Occipital lobe (tissue), 2 donors: ENCODE results near the gene KAZALD1. TPM values are rescaled to one million over a fixed set of nuclear protein-coding genes. Genes with fewer than 3 reads are reported as not detected.
A peak's percentile ranks its signal among the peaks of the same experiment; 100 is the strongest.

Source experiments
- DNase-seq: peaks from one replicate; lab custom pipeline; 2025; lab: John Stamatoyannopoulos, UW
- total RNA-seq: library from RNA; depleted of rRNA; stranded (reverse); fragments of >200 nt; gene quantifications from one replicate; pipeline ENCODE4 v1.2.3, GENCODE V29; 2014

The KAZALD1 gene
- total RNA-seq, 1 donor from 2014 or later: 1.4 TPM

GRCh38 chr10:101047961-101048892 lies 13.6 kb upstream of the KAZALD1 start:
- DNase-seq: no peak

GRCh38 chr10:101050208-101051069 lies 11.3 kb upstream of the KAZALD1 start:
- no peak for DNase-seq

DNA sequence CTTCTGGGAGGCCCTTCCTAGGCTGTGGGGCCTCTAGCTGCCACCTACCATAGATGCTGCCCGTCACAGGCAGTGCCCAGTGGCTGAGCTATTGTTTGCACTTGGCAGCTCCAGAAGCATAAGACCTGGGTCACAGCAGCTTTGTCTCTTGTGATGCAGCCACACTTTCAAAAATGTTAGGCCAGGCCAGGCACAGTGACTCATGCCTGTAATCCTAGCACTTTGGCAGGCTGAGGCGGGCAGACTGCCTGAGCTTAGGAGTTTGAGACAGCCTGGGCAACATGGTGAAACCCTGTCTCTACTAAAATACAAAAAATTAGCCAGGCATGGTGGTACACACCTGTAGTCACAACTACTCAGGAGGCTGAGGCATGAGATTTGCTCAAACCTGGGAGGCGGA lies 9.5 kb upstream of the KAZALD1 start:
- DNase-seq: no peak

GRCh38 chr10:101053516-101053915 lies 8.3 kb upstream of the KAZALD1 start:
- DNase-seq: no peak

GRCh38 chr10:101054351-101054750 lies 7.4 kb upstream of the KAZALD1 start:
- no peak for DNase-seq

GRCh38 chr10:101054876-101055275 lies 6.9 kb upstream of the KAZALD1 start:
- DNase-seq: no peak

- no peak for DNase-seq
Observed at GRCh38 chr10:101055411-101055810, 6.4 kb upstream of the KAZALD1 start.

- no peak for DNase-seq
Observed at GRCh38 chr10:101056365-101057151, 5.2 kb upstream of the KAZALD1 start.

- DNase-seq: peak; percentile 54
Observed at GRCh38 chr10:101060036-101060950, 1.5 kb upstream of the KAZALD1 start.

- DNase-seq: peak; percentile 78
Observed at GRCh38 chr10:101060951-101061623, 702 bp upstream of the KAZALD1 start.

DNA sequence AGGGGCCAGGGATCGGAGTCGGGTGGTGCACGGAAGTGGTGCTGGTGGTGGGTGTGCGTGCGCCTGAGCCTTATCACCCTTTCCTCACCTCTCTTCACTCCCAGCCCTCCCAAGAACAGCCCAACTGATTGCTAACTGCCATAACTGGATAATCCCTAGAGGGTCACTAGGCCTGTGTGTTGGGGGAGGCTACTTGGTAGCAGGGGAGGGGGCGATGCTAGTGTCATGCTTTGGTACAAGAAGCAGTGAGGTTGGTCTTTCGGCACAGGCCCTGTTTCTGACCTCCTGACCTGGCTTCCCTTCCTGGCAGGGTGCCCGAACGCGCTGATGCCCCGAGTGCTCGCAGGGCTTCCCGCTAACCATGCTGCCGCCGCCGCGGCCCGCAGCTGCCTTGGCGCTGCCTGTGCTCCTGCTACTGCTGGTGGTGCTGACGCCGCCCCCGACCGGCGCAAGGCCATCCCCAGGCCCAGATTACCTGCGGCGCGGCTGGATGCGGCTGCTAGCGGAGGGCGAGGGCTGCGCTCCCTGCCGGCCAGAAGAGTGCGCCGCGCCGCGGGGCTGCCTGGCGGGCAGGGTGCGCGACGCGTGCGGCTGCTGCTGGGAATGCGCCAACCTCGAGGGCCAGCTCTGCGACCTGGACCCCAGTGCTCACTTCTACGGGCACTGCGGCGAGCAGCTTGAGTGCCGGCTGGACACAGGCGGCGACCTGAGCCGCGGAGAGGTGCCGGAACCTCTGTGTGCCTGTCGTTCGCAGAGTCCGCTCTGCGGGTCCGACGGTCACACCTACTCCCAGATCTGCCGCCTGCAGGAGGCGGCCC lies 652 bp downstream of the KAZALD1 start:
- no peak for DNase-seq

DNA sequence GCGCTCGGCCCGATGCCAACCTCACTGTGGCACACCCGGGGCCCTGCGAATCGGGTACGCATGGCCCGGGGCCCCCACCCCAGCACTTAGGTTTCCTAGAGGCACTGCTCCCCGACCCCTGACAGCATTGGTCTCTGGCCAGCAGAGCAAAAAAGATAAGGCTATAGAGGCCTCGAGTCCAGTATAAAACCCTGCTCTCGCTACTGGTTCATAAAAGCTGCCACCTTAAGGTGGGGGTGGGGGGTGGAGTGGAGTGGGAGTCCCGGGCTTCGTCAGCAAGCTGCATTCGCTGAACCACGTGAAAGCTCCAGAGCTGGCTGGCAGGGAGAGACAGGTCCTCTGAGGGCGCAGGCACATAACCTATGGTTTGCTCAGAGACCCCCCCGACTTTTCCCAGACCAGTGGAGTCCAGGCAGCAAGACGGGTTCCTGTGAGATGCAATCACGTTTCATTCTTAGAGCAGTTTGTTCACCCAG lies 1.3 kb downstream of the KAZALD1 start:
- DNase-seq: no peak

DNA sequence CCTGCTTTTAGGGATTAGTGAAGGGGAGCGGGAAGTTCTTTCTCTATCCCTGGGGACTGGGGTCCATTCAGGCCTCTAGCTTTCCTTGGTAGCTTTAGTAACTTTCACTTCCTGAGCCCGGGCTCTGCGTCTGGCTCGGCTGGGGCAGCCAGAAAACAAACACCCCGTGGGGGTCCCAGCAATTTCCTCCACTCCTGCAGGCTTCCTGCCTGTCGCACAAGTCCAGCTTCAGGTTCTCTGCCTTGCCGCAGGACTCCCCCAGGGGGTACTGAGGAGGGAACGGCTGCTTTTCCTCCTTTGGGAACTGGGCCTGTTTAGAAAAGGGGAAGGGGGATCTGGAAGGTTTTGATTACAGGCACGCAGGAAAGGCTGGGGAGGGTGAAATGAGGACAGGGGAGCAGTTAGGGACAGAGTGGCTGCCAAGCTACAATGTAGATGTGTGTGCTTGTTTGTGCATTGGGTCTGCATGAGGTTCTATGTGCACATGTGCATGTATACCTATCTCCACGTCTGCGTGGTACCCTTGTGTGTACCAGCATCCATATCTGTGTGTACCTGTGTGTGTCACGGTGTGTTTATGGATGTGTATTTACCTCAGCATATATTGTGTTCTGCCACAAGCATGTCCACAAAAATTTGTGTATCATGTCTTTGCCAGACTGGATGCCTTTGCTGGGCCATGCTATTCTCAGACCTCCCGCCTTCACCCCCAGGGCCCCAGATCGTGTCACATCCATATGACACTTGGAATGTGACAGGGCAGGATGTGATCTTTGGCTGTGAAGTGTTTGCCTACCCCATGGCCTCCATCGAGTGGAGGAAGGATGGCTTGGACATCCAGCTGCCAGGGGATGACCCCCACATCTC lies 2.0 kb downstream of the KAZALD1 start:
- DNase-seq: no peak

DNA sequence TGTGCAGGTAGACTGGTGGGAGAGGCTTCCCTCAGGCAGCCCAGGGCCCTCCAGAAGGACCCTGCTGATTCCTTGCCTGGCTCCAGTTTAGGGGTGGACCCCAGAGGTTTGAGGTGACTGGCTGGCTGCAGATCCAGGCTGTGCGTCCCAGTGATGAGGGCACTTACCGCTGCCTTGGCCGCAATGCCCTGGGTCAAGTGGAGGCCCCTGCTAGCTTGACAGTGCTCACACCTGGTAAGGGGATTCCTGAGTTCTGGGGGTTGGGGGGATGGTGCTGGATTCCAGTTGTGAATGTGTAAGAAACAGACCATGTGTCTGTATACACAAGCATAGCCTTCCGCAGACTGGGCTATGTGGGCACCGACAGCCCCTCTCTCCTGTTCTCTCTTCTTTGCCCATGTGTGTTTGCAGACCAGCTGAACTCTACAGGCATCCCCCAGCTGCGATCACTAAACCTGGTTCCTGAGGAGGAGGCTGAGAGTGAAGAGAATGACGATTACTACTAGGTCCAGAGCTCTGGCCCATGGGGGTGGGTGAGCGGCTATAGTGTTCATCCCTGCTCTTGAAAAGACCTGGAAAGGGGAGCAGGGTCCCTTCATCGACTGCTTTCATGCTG lies 2.7 kb downstream of the KAZALD1 start:
- DNase-seq: no peak

- no peak for DNase-seq
Observed at GRCh38 chr10:101065481-101066145, 3.8 kb downstream of the KAZALD1 start.

DNA sequence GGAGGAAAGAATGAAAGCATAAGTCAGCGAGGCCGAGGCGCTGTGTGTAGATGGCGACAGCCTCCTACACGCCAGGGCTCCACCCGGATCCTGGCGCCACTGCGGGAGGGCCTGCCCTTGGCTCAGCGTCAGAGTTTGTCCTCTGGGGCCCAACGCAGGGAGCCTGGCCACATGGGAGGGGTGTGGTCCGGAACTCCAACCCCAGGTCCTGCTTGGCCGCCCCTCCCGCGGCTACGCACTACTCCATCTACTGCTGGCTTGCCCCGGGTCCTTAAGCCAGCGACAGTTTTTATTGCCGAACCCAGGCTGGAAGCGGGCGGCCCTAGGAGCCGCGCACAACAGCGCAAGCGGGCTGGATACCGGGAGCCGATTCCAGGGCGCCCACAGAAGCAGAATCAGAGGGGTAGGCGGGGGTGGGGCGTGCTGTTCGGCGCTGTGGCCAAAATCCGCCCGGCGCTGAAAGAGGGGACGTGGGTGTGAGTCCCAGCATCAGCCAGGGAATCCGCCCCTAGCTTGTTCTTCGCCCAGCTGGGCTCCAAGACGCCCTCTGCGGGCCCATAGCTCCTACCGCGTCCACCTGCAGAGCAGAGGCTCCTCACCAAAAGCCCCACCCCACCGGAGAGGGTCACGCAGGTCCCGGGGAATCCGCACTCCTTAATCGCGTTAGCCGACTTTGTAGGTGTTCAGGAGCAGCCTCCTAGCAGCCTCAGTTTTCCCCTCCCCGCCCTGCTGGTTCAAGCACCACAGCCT lies 4.5 kb downstream of the KAZALD1 start:
- no peak for DNase-seq
